Glutamatergic neuron (in vitro differentiated cells): ENCODE measurements around the gene FMN1. TPM values are rescaled to one million over a fixed set of nuclear protein-coding genes. Genes with fewer than 3 reads are reported as not detected.

Experiments used
- DNase-seq: peaks from one replicate; pipeline ENCODE4 v3.0.0; 2022
- H3K27ac Mint-ChIP-seq: one replicate; pipeline ENCODE4 v1.8.0; 2020; ENCODE audit warnings: mild to moderate bottlenecking, mixed read lengths, inconsistent platforms; ENCODE audit not compliant: unreplicated experiment
- H3K27me3 Mint-ChIP-seq: one replicate; pipeline ENCODE4 v1.8.0; 2020; ENCODE audit warnings: mild to moderate bottlenecking, moderate library complexity, mixed read lengths, inconsistent platforms; ENCODE audit not compliant: unreplicated experiment
- H3K36me3 Mint-ChIP-seq: one replicate; pipeline ENCODE4 v1.8.0; 2020; ENCODE audit warnings: mild to moderate bottlenecking, mixed read lengths, inconsistent platforms; ENCODE audit not compliant: unreplicated experiment
- H3K4me1 Mint-ChIP-seq: one replicate; pipeline ENCODE4 v1.8.0; 2020; ENCODE audit warnings: mild to moderate bottlenecking, low read depth, mixed read lengths, inconsistent platforms; ENCODE audit not compliant: unreplicated experiment
- H3K4me3 Mint-ChIP-seq: one replicate; pipeline ENCODE4 v1.8.0; 2020; ENCODE audit warnings: mild to moderate bottlenecking, mixed read lengths, inconsistent platforms; ENCODE audit not compliant: unreplicated experiment
- H3K9me3 Mint-ChIP-seq: one replicate; pipeline ENCODE4 v1.8.0; 2020; ENCODE audit warnings: mild to moderate bottlenecking, moderate library complexity, mixed read lengths, inconsistent platforms; ENCODE audit not compliant: unreplicated experiment
- CTCF ChIP-seq: fragments of 200-600 bp; sonication (generic); IDR thresholded peaks from one replicate; pipeline ENCODE4 v1.5.0; 2021; ENCODE audit not compliant: partially characterized antibody, unreplicated experiment
- total RNA-seq: library from RNA; stranded (reverse); fragmentation: NEBNext Ultra II Directional; extraction: Animal tissue kit (Norgen Biotek cat#: 25700); gene quantifications from one replicate; pipeline ENCODE4 v1.2.1, GENCODE V29; 2021; ENCODE audit not compliant: unreplicated experiment

The FMN1 gene
- total RNA-seq, 1 donor from 2014 or later, result 1.1 TPM

- Mint-ChIP-seq H3K9me3 (no peaks in the 10 kb centered on the region), H3K27me3 (peaks cover 3% of the 10 kb centered on the region), H3K27ac (no peak overlapping the region), H3K36me3 (no peaks in the 10 kb centered on the region), H3K4me3 (no peak overlapping the region), H3K4me1 (peaks cover 2% of the 10 kb centered on the region)
- DNase-seq, result no peak
- no peak for TF ChIP-seq CTCF
Measured at GRCh38 chr15:33136353-33136752, 58.2 kb downstream of the FMN1 start.

GRCh38 chr15:33135355-33135781 lies 59.1 kb downstream of the FMN1 start:
- DNase-seq, result no peak
- Mint-ChIP-seq H3K27me3 (peaks cover 3% of the 10 kb centered on the region), H3K4me1 (no peaks in the 10 kb centered on the region), H3K36me3 (no peaks in the 10 kb centered on the region), H3K4me3 (no peak overlapping the region), H3K27ac (no peak overlapping the region), H3K9me3 (no peaks in the 10 kb centered on the region)
- TF ChIP-seq CTCF, result no peak

GRCh38 chr15:33132722-33133345 lies 61.7 kb downstream of the FMN1 start:
- no peaks in the 10 kb centered on the region for H3K36me3 Mint-ChIP-seq
- no peak overlapping the region for H3K4me3 Mint-ChIP-seq
- no peak overlapping the region for H3K27ac Mint-ChIP-seq
- no peaks in the 10 kb centered on the region for H3K4me1 Mint-ChIP-seq
- peaks cover 1% of the 10 kb centered on the region for H3K27me3 Mint-ChIP-seq
- H3K9me3 Mint-ChIP-seq, result no peaks in the 10 kb centered on the region
- peak; percentile 51 for TF ChIP-seq CTCF
- no peak for DNase-seq

- Mint-ChIP-seq H3K27me3 (peaks cover 1% of the 10 kb centered on the region), H3K9me3 (no peaks in the 10 kb centered on the region), H3K36me3 (no peaks in the 10 kb centered on the region), H3K4me1 (no peaks in the 10 kb centered on the region), H3K27ac (no peak overlapping the region), H3K4me3 (no peak overlapping the region)
- TF ChIP-seq CTCF, result no peak
- no peak for DNase-seq
Measured at GRCh38 chr15:33132233-33132580, 62.3 kb downstream of the FMN1 start.

- Mint-ChIP-seq H3K27ac (no peak overlapping the region), H3K36me3 (no peaks in the 10 kb centered on the region), H3K4me1 (no peaks in the 10 kb centered on the region), H3K27me3 (peaks cover 1% of the 10 kb centered on the region), H3K4me3 (no peak overlapping the region), H3K9me3 (no peaks in the 10 kb centered on the region)
- TF ChIP-seq CTCF, result no peak
- DNase-seq, result no peak
Measured at GRCh38 chr15:33131552-33132232, 62.8 kb downstream of the FMN1 start.
